HG03354 (cell line): ENCODE data around the gene IFI16.
A peak's percentile ranks its signal among the peaks of the same experiment; 100 is the strongest.

Experiments used
- ATAC-seq: cut with Tn5 transposase; IDR thresholded peaks from one replicate; pipeline ENCODE4 v1.9.1; 2021; ENCODE audit warnings: mild to moderate bottlenecking; ENCODE audit not compliant: unreplicated experiment, poor library complexity, severe bottlenecking

IFI16 gene

GRCh38 chr1:159009704-159010361, at the start of gene IFI16:
Gene IFI16 (plus strand): TSS chr1:159009907. CDS start chr1:159014681, 4,774 bp downstream.
- peak; percentile 69 for ATAC-seq

GRCh38 chr1:158961178-158961577, 48.5 kb upstream of the IFI16 start:
- no peak for ATAC-seq

GRCh38 chr1:158962983-158963382, 46.7 kb upstream of the IFI16 start:
- no peak for ATAC-seq

- no peak for ATAC-seq
Measured at GRCh38 chr1:158969166-158969565, 40.5 kb upstream of the IFI16 start.

GRCh38 chr1:158969855-158970254, 39.9 kb upstream of the IFI16 start:
- ATAC-seq, result no peak

- ATAC-seq, result no peak
Measured at GRCh38 chr1:158972841-158973240, 36.9 kb upstream of the IFI16 start.

- ATAC-seq, result no peak
Measured at GRCh38 chr1:158976219-158976618, 33.5 kb upstream of the IFI16 start.

- no peak for ATAC-seq
Measured at GRCh38 chr1:158978730-158979129, 31.0 kb upstream of the IFI16 start.

- no peak for ATAC-seq
Measured at GRCh38 chr1:158979229-158979628, 30.5 kb upstream of the IFI16 start.

- no peak for ATAC-seq
Measured at GRCh38 chr1:158983235-158983634, 26.5 kb upstream of the IFI16 start.

GRCh38 chr1:158984386-158984785, 25.3 kb upstream of the IFI16 start:
- ATAC-seq, result no peak

- ATAC-seq, result no peak
Measured at GRCh38 chr1:158989424-158989823, 20.3 kb upstream of the IFI16 start.

- no peak for ATAC-seq
Measured at GRCh38 chr1:158992787-158993312, 16.9 kb upstream of the IFI16 start.

GRCh38 chr1:158996998-158997397, 12.7 kb upstream of the IFI16 start:
- ATAC-seq, result no peak

- peak; percentile 27 for ATAC-seq
Measured at GRCh38 chr1:158998037-158998780, 11.5 kb upstream of the IFI16 start.

- peak; percentile 59 for ATAC-seq
Measured at GRCh38 chr1:158998781-158999161, 10.9 kb upstream of the IFI16 start.

- ATAC-seq, result no peak
Measured at GRCh38 chr1:158999316-159000069, 10.2 kb upstream of the IFI16 start.

GRCh38 chr1:159000070-159000409, 9.7 kb upstream of the IFI16 start:
- no peak for ATAC-seq

GRCh38 chr1:159000625-159001024, 9.1 kb upstream of the IFI16 start:
- no peak for ATAC-seq

GRCh38 chr1:159005161-159005560, 4.5 kb upstream of the IFI16 start:
- ATAC-seq, result no peak

- no peak for ATAC-seq
Measured at GRCh38 chr1:159005676-159006075, 4.0 kb upstream of the IFI16 start.
